GM12891 (cell line): ENCODE data around the gene SSH2.

Source experiments
- DNase-seq: peaks from one replicate; pipeline ENCODE4 v3.0.0; 2011; ENCODE audit warnings: low spot score; ENCODE audit not compliant: insufficient read length
- FAIRE-seq: peaks from 2 replicates; lab custom pipeline; 2011; peaks lifted over from hg19 to GRCh38; lab: Jason Lieb, UNC
- PAX5 ChIP-seq: IDR thresholded peaks from 2 replicates; pipeline ENCODE4 v1.6.1; 2011; ENCODE audit warnings: low read length, moderate library complexity, mild to moderate bottlenecking; ENCODE audit not compliant: insufficient read depth, severe bottlenecking
- POLR2A ChIP-seq: IDR thresholded peaks from 2 replicates; pipeline ENCODE4 v1.6.1; 2011; ENCODE audit warnings: low read depth, low read length, control low read depth
- POLR2AphosphoS5 ChIP-seq: IDR thresholded peaks from 2 replicates; pipeline ENCODE4 v1.6.1; 2011; ENCODE audit warnings: low read depth, low read length, control low read depth
- POU2F2 ChIP-seq: IDR thresholded peaks from 2 replicates; pipeline ENCODE4 v1.6.1; 2011; ENCODE audit warnings: low read depth, mild to moderate bottlenecking, control low read depth, low read length, moderate library complexity
- SPI1 ChIP-seq: IDR thresholded peaks from 2 replicates; pipeline ENCODE4 v1.6.1; 2011; ENCODE audit warnings: low read depth, low read length, control low read depth
- TAF1 ChIP-seq: IDR thresholded peaks from 2 replicates; pipeline ENCODE4 v1.6.1; 2011; ENCODE audit warnings: low read depth, low read length, control low read depth

SSH2 gene

GRCh38 chr17:29622337-29623282, 307.4 kb downstream of the SSH2 start, which contains the start of gene CORO6:
Gene CORO6 (minus strand): TSS chr17:29622912. CDS start chr17:29621421, 1,491 bp downstream.
- FAIRE-seq (peak; percentile 90), DNase-seq (peak; percentile 76)
- TF ChIP-seq POLR2A (no peak), PAX5 (no peak), TAF1 (no peak)

- TF ChIP-seq PAX5 (no peak), SPI1 (no peak), POLR2A (no peak), POLR2AphosphoS5 (no peak)
- FAIRE-seq (no peak), DNase-seq (no peak)
These were observed 308.3 kb downstream of the SSH2 start for GRCh38 chr17:29621751-29622194.

- no peak for TF ChIP-seq POLR2AphosphoS5
- no peak for TF ChIP-seq TAF1
- no peak for TF ChIP-seq POU2F2
- TF ChIP-seq POLR2A = no peak
- no peak for FAIRE-seq
- DNase-seq = no peak
These were observed 309.1 kb downstream of the SSH2 start for GRCh38 chr17:29620779-29621500.

GRCh38 chr17:29620271-29620670, 309.8 kb downstream of the SSH2 start:
- TF ChIP-seq PAX5 (no peak), POLR2AphosphoS5 (no peak), POU2F2 (no peak), POLR2A (no peak), TAF1 (no peak), SPI1 (no peak)
- FAIRE-seq (no peak), DNase-seq (no peak)

GRCh38 chr17:29619251-29619650, 310.8 kb downstream of the SSH2 start:
- TF ChIP-seq SPI1 (no peak), POLR2AphosphoS5 (no peak), PAX5 (no peak), POLR2A (no peak), POU2F2 (no peak), TAF1 (no peak)
- DNase-seq (no peak), FAIRE-seq (no peak)

GRCh38 chr17:29618272-29619065, 311.6 kb downstream of the SSH2 start:
- no peak for TF ChIP-seq POLR2AphosphoS5
- TF ChIP-seq POLR2A = no peak
- no peak for TF ChIP-seq PAX5
- no peak for TF ChIP-seq POU2F2
- TF ChIP-seq SPI1 = no peak
- TF ChIP-seq TAF1 = no peak
- DNase-seq (no peak), FAIRE-seq (no peak)

GRCh38 chr17:29617481-29618271, 312.4 kb downstream of the SSH2 start:
- peak; percentile 89 for FAIRE-seq
- TF ChIP-seq TAF1 (no peak), SPI1 (0 out of 2 replicates have a peak, but pooled peaks have one; percentile 14)
- DNase-seq = peak; percentile 77

- peak; percentile 93 for FAIRE-seq
- DNase-seq = peak; percentile 86
These were observed 312.9 kb downstream of the SSH2 start for GRCh38 chr17:29617125-29617480.

More at GRCh38 chr17:29617125-29617480, 312.9 kb downstream of the SSH2 start:
- TF ChIP-seq POU2F2 (peak; percentile 9; the same call in 1 of the 2 replicates), PAX5 (no peak)
